Uterus (tissue), 2 donors: ENCODE measurements around the gene PLAC8.

Source experiments
- POLR2A ChIP-seq, 2 donors: fragments of 450-650 bp; IDR thresholded peaks; one replicate each; pipeline ENCODE4 v1.6.1; 2016; ENCODE audit warnings: antibody characterized with exemption in 2 of 2, mild to moderate bottlenecking in 1 of 2, moderate library complexity in 1 of 2
- TF ChIP-seq, protein P1 (sequence below), 4 experiments: fragments of 200-600 bp in 2 of 4; fragments of 450-650 bp in 2 of 4; sonication (generic) in 2 of 4; IDR thresholded peaks; one replicate each; pipeline ENCODE4 v1.5.1; 2016 to 2019; ENCODE audit warnings: antibody characterized with exemption in 4 of 4, mild to moderate bottlenecking in 2 of 4, moderate library complexity in 1 of 4

DNA sequence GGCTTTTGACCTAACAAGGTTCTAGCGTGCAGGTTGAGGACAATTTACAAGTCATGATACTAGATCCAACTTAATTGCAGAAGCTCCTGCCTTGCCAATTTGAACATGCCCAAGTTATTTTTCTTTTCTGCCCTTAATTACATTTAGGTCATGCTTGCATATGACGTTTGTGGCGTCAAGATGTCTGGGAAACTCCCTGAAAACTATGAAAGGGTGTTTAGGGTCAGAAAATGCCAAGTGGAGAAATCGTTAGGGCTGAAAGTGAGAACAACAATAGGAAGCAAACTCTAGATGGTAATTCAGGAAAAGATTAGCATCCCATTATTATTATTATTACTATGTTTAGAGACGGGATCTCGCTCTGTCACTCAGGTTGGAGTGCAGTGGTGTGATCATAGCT is 38.2 kb upstream of the PLAC8 start:
- TF ChIP-seq, protein P1, sequence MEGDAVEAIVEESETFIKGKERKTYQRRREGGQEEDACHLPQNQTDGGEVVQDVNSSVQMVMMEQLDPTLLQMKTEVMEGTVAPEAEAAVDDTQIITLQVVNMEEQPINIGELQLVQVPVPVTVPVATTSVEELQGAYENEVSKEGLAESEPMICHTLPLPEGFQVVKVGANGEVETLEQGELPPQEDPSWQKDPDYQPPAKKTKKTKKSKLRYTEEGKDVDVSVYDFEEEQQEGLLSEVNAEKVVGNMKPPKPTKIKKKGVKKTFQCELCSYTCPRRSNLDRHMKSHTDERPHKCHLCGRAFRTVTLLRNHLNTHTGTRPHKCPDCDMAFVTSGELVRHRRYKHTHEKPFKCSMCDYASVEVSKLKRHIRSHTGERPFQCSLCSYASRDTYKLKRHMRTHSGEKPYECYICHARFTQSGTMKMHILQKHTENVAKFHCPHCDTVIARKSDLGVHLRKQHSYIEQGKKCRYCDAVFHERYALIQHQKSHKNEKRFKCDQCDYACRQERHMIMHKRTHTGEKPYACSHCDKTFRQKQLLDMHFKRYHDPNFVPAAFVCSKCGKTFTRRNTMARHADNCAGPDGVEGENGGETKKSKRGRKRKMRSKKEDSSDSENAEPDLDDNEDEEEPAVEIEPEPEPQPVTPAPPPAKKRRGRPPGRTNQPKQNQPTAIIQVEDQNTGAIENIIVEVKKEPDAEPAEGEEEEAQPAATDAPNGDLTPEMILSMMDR (IDR thresholded peaks at IDR 0.05): no peak
- TF ChIP-seq POLR2A (IDR thresholded peaks at IDR 0.05): no peak
